Measurements from ENCODE around the gene METRN.
"Not testable (repeated sequence)": the region's sequence is repeated elsewhere in the genome, so short reads cannot be mapped to it uniquely, and the experiment has no call there.

METRN gene

DNA sequence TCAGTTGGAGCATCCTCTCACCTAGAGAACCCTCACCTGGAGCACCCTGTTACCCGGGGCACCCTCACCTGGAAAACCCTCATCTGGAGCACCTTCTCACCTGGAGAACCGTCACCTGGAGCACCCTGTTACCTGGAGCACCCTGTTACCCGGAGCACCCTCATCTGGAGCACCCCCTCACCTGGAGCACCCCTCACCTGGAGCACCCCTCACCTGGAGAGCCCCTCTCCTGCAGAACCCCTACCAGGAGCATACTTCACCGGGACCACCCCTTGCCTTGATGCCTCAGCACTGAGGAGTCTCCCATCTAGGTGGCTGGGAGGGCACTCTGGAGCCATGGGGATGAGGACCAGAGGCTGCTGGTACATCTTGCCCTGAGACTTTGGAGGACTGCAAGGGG lies 6.0 kb upstream of the METRN start:
- in situ Hi-C loops (cut with HindIII; ENCODE audit: low sequenced_read_pairs) = no loop called here

DNA sequence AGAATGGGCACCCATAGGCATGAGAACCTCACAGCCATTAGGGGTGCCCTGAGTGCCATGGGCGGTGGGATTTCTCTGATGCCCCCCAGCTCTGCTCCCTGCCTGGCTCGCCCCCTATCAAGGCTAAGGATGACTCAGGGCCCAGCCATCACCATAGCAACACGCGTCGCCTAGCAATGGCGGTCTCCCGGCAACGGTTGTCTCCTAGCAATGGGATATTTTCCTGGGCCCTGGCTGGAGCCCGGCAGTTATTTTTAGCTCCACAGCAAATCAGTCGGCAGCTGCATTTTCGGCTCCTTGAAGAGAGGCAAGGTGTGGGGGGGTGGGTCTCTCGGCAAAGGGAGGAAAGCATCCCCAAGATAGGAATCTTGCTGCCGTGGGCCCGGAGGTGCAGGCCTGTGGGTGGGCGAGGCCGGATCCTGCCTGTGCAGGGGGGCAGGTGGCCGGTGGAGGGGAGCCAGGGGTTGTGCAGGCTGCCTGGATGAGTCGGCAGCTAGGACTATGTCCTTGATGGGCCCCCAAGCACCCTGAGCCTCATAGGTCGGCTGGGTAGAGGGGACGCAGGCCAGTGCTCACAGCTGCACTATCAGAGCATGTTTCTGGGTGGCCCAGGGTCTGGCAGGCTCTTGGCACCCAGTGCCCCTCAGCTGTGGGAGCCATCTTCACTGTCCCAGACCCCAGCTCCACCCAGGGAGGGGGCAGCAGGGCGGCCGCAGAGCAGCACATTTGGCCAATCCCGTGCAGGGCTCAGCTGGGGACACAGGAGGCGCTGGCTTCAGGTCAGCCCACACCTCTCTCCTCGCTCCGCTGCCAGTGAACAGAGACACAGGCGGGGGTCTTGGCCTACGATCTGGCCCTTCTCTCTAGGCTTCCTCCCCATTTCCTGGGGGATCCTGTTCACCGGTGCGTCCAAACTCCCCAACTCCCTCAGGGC lies 5.1 kb upstream of the METRN start:
- in situ Hi-C loops (cut with HindIII; ENCODE audit: low sequenced_read_pairs) = no loop called here

DNA sequence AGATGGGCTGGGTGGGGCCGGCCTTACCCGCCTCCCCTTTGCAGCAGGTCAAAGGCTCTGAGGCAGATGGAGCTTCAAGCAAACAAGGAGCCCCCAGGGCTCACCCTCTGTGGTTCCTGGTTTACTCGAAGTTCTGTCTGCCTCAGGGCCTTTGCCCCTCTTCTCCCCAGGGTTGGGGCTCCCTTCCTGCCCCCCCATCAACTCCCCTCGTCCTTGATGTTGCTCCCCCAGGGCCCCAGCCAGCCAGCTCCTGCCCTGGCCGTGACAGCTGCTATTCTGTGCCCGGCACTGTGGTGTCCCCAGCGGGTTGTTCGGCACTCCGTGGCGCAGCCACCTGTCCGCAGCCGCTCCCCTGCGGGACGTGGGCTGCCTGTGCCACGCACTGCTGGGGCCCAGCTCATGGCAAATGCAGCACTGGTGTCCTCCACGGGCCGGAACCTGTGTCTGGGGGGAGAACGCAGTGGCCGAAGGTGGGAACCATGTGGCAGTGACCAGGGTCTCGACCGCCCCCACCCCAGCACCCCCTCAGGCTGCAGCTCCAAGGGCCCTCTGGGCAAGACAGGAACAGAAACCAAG lies 4.3 kb upstream of the METRN start:
- in situ Hi-C loops (cut with HindIII; ENCODE audit: low sequenced_read_pairs) = no loop called here

DNA sequence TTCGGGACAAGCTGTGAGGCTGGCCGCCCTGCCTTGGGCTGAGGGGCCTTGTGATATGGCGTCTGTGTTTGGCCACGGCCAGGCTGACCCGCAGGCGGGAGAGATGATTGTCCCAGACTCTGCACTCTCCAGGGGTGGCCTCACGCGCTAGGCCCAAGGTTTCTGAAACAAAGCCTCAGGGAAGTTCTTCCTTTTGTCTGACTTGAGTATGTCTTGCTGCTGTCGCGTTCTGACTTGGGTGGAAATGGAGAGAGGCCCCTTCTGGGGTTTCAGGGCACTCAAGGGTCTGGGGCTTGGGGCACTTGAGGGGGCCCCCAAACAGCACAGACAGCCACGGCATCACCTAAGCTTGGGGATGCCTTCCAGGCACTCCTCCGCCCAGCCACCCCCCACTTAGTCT lies 3.8 kb upstream of the METRN start:
- in situ Hi-C loops (cut with HindIII; ENCODE audit: low sequenced_read_pairs) = no loop called here

DNA sequence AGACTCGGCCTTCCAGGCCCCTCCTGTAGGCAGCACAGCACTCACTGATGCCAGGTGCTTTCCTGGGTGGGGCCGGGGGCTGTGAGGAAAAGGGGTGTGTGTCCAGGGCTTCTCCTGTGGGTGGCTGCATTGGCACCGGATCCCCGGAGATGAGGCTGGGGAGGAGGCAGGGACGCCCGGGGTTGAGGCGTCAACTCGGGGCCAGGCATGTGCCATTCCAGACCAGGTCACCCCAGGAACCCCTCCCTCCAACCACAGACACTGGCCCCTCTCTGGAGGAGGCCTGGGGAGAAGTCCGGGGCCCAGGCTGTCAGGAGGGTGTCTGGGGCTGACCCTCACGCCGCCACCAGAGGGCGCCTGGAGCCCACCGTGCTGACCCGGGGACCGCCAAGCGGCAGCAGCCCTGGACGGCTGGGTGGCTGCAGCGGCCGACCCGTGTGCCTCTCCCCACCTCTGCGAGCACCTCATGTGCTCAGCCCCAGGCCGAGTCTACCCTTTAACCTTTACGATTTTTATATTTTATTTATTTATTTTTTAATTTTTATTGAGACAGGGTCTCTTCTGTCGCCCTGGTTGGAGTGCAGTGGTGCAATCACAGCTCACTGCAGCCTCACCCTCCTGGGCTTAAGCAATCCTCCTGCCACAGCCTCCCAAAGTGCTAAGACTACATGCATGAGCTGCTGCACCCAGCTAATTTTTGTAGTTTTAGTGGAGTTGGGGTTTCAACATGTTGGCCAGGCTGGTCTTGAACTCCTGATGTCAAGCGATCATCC lies 3.2 kb upstream of the METRN start:
- in situ Hi-C loops (cut with HindIII; ENCODE audit: low sequenced_read_pairs) = no loop called here

DNA sequence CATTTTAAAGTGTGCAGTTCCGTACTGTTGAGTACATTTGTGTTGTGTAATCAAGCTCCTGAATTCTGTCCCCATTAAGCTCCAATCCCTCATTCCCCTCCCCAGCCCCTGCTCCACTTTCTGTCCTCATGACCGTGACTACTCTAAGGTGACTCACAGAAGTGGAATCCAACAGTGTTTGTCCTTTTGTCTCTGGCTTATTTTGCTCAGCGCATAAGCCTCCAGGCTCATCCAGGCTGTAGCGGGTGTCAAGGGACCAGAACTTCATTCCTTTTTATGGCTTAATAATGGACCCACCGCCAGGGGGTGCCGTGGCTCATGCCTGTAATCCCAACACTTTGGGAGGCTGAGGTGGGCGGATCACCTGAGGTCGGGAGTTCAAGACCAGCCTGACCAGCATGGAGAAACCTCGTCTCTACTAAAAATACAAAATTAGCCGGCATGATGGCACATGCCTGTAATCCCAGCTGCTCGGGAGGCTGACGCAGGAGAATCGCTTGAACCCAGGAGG lies 2.1 kb upstream of the METRN start:
- in situ Hi-C loops (cut with HindIII; ENCODE audit: low sequenced_read_pairs) = not testable (repeated sequence)

DNA sequence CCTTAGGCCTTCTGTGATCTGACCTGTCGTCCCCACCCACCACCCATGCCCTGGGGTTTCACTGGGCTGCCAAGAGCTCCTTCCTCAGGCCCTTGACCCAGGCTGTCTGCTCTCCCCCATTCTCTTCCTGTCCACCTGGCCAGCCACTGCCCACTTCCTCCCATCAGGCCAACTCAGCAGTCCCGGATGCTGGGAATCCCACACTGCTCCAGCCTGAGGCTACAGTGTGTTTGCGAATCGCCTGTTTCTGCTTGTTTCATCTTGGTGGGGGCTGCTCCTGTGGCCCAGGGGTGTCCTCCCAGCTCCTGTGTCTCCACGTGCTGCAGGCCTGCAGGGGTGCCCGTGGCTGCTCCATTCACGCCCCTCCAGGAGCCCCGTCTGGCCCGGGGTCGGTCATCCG lies 839 bp upstream of the METRN start:
- in situ Hi-C loops (cut with HindIII; ENCODE audit: low sequenced_read_pairs) = no loop called here

DNA sequence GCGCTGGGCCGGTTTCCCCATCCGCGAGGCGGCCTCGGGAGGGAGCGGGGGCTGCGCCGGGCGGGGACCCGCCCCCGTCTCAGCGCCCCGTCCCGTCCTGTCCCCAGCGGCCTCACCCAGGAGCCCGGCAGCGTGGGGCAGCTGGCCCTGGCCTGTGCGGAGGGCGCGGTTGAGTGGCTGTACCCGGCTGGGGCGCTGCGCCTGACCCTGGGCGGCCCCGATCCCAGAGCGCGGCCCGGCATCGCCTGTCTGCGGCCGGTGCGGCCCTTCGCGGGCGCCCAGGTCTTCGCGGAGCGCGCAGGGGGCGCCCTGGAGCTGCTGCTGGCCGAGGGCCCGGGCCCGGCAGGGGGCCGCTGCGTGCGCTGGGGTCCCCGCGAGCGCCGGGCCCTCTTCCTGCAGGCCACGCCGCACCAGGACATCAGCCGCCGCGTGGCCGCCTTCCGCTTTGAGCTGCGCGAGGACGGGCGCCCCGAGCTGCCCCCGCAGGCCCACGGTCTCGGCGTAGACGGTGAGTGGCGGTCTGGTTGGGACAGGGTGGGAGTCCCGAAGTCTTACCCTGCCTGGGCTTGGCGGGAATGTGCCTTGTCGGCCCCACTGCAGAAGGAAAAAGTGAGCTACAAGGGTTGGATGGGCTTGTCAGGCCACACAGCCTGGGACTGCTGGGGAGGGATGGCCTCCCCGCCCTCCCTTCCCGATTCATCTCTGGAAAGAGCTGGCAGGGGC lies 720 bp downstream of the METRN start:
- in situ Hi-C loops (cut with HindIII; ENCODE audit: low sequenced_read_pairs) = no loop called here

DNA sequence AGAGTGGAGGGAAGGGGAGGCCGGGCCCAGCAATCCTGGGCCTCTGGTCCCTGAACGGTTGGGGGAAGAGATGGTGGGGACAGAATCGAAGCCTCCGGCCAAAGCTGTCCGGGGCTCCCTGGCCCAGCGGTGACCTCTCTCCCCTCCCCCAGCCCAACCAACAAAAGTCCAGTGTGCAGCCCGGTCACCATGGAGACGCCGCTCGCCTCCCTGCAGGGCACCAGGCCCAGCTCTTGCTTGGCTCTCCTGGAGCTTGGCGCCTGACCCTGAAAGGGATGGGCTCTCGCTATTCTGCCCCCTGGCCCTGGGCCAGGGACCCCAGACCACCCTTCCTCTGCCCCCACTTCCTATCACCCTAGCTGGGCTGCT lies 1.3 kb downstream of the METRN start:
- in situ Hi-C loops (cut with HindIII; ENCODE audit: low sequenced_read_pairs) = no loop called here

DNA sequence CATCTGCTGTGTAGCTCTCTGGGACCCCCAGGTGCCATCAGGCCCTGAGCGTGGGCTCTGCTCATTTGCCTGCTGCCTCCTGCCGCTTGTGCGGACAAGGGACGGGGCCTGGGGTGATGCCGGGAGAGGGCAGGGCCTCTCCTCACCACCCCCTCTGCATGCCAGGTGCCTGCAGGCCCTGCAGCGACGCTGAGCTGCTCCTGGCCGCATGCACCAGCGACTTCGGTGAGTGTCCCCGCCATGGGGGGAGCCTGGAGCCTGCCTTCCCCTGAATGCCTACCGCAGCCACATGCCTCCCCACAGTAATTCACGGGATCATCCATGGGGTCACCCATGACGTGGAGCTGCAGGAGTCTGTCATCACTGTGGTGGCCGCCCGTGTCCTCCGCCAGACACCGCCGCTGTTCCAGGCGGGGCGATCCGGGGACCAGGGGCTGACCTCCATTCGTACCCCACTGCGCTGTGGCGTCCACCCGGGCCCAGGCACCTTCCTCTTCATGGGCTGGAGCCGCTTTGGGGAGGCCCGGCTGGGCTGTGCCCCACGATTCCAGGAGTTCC lies 1.9 kb downstream of the METRN start:
- in situ Hi-C loops (cut with HindIII; ENCODE audit: low sequenced_read_pairs) = no loop called here

DNA sequence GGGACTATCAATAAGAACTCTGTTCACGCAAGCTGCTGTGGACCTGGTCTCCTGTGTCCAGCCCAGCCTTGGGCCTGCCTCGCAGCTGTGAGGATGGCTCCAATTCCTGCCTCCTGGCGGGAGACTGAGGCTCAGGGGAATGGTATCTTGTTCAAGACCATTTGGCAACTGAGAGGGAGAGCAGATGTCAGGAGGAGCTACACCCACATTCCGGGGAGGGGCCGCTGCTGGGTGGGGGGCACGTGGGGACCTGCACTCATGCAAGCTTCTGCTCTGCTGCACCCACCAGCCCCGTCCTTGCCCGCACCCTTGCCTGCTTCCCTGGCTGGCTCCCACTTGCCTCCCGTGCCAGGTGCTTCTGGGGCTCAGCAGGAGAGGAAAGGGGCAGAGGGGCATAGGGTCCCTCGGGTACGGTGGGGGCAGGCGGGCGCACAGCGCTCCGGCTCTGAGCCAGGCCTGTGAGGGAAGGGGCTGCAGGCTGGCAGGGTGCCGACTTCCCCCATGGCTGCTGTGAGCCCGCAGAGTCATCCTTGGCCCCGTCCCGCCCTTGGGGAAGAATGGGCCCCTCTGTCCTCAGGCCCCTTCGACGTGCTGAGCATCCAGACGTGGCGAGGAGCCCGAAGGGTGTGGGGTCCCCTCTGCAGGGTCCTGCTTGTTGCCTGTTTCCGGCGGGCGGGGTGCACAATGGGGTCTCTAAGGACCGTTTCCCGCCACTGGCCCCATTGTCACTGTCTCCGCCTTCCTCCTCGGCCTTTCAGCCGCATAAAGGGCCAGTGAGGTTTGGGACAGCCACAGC lies 2.7 kb downstream of the METRN start:
- in situ Hi-C loops (cut with HindIII; ENCODE audit: low sequenced_read_pairs) = no loop called here

DNA sequence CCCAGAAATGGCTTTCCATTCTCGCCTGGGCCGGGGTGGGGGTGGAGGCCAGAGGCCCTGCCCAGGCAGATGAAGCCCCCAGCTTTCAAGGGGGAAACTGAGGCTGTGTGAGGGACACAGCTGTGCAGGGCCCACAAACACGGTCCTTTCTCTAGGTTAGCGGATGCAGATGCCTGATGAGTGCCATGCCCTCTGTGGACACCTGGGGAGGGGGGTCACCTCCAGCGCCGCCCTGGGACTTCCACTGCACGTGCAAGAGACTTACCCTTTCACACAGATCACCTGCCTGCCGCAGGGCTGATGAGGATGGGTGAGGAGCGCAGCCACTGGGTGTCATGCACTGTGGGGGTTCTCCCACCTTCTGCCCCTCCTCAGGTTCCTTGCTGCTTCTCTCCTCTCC lies 3.5 kb downstream of the METRN start:
- in situ Hi-C loops (cut with HindIII; ENCODE audit: low sequenced_read_pairs) = no loop called here

DNA sequence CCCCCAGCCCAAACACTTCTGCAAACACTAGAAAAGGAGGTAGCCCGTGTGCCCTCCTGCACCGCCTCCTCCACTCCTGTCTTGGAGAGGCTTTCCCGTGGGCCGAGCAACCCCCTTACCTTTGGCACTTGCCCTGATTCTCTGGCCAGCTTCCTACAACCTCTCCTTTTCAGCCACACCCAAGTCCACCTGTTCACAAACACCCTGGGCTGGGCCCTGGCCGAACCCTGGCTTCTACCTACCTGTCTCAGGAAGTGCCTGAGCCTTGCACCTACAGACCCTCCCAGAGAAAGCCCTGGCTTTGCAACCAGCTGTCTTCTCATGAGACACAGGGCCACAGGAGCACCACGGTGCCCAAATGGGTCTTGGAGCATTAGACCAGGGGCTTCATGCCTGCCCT lies 4.0 kb downstream of the METRN start:
- in situ Hi-C loops (cut with HindIII; ENCODE audit: low sequenced_read_pairs) = no loop called here

DNA sequence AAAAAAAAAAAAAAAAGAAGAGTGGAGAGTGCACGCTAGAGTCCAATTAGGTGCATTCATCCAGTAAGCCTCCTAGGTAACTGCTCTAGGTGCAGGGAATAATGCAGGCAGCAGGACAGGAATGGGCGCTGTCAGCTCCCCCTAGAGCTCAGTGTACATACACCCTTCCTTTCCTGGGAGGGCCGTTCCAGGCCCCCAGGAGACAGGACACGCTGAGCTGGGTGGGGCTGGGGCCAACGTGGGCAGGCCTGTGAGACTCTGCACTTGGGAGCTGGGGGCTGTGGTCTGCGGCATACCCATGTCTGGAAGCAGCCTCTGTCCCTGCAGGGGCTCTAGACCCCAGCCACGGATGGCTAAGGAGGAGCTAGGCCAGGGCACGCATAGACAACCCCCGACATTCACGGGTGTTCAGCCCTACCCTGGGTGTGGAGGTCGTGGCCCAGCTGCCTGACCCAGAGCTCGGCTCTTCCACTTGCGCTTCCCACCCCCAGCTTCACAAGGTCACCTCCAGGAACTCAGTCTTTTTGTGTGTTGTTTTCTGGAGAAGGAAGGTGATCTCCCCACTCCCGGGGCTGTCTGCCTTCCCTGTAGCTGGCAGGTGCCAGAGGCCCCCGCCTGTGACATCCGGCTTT lies 5.0 kb downstream of the METRN start:
- in situ Hi-C loops (cut with HindIII; ENCODE audit: low sequenced_read_pairs) = no loop called here

DNA sequence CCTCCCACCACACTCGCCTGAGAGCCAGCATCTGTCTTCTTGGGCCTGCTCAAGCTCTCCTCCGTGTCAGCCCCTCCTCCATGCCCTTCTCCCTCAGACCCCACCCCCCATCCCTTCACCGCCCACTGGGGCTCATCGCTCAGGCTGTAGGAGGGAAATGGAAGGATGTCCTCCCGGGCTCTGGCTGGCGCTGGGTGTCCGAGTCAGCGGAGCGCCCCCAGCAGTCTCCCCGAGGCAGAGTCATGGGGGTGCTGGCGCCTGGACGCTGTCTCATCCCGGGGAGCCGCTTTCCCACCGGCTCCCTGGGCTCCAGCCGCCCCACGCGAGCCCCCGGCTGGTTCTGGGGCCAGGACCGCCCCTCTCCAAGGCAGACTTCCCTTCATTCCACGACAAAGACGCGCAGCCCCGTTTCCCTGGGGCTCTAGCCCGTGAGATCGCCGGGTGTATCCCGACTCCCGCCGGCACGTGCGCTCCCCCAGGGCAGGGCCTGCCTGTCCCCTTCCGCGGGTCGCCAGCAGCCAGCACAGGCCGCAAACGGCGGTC lies 5.6 kb downstream of the METRN start:
- in situ Hi-C loops (cut with HindIII; ENCODE audit: low sequenced_read_pairs) = no loop called here

DNA sequence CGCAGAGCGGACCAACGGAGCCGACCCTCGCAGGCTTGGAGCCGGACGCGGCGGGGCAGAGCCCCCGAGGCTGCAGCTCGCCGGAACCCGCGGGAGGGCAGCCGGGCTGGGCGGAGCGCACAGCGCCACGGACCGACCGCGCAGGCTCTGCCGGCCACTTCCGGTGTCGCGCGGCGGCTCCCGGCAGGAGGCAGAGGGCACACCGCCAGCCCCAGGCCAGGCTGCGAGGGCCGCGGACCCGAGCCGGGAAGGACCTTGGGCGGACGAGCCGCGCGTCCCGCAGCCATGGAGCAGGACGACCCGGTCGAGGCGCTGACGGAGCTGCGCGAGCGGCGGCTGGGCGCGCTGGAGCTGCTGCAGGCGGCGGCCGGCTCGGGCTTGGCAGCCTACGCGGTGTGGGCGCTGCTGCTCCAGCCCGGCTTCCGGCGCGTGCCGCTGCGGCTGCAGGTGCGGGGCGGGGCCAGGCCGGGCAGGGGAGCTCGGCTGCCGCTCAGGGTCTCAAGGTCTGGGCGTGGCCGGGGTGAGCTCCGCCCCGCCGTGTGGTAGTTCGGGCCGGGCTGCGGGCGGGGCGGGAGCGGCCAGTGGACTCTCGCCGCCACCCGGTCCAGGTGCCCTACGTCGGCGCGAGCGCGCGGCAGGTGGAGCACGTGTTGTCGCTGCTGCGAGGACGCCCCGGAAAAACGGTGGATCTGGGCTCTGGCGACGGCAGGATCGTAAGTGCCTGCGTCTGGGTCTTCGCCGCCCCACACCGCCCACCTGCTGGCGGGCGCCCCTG lies 6.3 kb downstream of the METRN start, which contains the start of gene ANTKMT:
TSS of gene ANTKMT (plus strand) at position 157 of the 775 bp plus-strand sequence. CDS start at position 286, 129 bp downstream.
- in situ Hi-C loops (cut with HindIII; ENCODE audit: low sequenced_read_pairs) = no loop called here

DNA sequence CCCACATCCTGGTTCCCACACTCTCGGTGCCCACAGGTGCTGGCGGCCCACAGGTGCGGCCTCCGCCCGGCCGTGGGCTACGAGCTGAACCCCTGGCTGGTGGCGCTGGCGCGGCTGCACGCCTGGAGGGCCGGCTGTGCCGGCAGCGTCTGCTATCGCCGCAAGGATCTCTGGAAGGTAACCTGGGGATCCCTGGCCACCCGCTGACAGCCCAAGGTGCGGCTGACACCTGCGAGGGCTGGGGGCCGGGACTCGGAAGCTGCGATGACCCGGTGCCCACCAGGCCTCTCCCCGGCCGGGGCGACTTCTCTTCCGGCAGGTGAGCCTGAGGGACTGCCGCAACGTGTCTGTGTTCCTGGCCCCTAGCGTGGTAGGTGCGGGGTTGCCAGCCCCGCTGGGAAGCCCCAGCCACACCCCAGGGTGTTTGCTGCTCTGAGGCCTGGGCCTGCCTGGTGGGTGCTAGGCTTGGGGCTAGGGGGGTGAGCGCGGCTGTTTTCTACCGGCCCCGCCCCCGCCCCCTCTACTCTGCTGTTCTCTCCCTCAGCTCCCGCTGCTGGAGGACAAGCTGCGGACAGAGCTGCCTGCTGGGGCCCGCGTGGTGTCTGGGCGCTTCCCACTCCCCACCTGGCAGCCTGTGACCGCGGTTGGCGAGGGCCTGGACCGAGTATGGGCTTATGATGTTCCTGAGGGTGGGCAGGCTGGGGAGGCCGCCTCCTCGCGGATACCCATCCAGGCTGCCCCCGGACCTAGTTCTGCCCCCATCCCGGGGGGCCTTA lies 7.0 kb downstream of the METRN start:
- in situ Hi-C loops (cut with HindIII; ENCODE audit: low sequenced_read_pairs) = no loop called here
